ENCODE results near the gene OPRM1.
"Not testable (repeated sequence)": the region's sequence is repeated elsewhere in the genome, so short reads cannot be mapped to it uniquely, and the experiment has no call there.

Gene OPRM1

DNA sequence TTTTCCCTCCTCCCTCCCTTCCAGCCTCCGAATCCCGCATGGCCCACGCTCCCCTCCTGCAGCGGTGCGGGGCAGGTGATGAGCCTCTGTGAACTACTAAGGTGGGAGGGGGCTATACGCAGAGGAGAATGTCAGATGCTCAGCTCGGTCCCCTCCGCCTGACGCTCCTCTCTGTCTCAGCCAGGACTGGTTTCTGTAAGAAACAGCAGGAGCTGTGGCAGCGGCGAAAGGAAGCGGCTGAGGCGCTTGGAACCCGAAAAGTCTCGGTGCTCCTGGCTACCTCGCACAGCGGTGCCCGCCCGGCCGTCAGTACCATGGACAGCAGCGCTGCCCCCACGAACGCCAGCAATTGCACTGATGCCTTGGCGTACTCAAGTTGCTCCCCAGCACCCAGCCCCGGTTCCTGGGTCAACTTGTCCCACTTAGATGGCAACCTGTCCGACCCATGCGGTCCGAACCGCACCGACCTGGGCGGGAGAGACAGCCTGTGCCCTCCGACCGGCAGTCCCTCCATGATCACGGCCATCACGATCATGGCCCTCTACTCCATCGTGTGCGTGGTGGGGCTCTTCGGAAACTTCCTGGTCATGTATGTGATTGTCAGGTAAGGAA lies at the start of gene OPRM1:
Gene OPRM1 (plus strand): TSS at position 10 of the 612 bp plus-strand sequence. CDS start 305 bp downstream, at position 315.
- peak; percentile 11 to 41 for DNase-seq (ENCODE audit: low read depth in 2 of 2)

DNA sequence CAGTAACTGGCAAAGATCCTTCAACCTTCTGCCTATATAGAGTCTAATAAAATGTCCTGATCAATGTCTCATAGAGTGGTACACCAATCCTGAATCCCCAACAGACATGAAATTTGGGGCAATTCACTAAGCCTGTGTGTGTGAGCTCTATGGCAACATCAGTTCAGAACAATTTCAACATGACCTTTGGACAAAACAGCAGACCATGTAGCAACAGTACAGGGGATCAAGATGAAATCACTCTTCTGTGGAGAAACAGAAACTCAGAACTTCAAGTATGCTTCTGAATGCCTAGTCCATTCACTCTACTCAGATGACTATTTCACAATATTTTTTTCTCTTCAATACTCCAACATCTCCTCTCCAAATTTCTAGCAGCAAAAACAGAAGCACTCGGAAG lies 49.1 kb upstream of the OPRM1 start:
- no peak for DNase-seq (ENCODE audit: low read depth in 2 of 2)

DNA sequence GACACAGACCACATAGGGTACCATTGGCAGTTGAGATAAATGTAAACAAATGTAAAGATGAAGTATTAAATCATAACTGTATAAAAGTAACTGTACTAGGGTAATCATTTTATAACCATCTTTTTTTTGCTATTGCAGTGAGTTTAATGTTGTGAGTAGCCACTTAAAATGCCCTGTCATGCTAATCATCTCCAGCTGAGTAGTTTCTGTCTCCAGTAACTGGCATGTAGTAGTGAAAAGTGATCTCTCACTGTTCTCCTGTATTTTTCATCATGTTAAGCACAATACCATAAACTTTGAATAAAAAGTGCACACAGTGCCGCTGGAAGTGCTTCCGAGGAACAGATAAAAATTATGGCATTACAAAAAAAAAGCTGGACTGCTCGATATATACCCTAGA lies 45.0 kb upstream of the OPRM1 start:
- no peak for DNase-seq (ENCODE audit: low read depth in 2 of 2)

DNA sequence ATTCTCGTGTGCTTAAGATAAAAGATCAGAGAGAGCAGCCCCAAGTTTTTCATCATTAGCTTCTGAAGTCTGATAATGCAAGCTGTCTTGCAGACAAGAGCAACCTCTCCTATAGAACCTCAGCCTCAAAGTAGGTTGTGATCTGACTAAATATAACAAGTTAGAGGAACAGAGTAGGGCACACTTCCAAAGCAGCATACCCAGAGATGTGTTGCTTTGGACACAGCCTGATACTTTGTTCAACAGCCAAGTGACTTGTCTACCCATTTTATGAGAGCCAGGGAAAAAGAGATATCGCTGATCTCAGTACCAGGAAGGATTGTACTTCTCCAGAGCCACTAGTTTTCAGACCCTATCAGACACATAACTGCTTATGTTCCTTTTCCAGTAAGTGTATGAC lies 44.2 kb upstream of the OPRM1 start:
- no peak for DNase-seq (ENCODE audit: low read depth in 2 of 2)

DNA sequence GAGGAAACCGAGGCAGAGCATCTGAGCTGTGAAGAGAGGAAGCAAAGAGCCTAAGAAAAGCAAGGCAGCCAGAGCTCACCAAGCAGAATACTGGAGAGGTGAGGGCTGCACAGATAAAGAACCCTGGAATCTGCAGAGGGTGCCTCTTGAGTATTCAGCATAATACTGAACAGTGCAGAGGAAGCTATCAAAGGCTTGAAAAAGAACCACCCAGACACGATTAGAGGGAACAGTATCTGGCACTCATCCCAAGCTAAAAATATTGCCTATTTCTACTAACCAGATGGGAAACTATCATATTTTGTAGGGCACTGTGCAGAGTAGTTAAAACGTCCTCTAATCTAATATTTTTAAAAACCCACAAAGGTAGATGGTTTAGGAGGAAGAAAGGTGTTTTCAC lies 41.8 kb upstream of the OPRM1 start:
- no peak for DNase-seq (ENCODE audit: low read depth in 2 of 2)

DNA sequence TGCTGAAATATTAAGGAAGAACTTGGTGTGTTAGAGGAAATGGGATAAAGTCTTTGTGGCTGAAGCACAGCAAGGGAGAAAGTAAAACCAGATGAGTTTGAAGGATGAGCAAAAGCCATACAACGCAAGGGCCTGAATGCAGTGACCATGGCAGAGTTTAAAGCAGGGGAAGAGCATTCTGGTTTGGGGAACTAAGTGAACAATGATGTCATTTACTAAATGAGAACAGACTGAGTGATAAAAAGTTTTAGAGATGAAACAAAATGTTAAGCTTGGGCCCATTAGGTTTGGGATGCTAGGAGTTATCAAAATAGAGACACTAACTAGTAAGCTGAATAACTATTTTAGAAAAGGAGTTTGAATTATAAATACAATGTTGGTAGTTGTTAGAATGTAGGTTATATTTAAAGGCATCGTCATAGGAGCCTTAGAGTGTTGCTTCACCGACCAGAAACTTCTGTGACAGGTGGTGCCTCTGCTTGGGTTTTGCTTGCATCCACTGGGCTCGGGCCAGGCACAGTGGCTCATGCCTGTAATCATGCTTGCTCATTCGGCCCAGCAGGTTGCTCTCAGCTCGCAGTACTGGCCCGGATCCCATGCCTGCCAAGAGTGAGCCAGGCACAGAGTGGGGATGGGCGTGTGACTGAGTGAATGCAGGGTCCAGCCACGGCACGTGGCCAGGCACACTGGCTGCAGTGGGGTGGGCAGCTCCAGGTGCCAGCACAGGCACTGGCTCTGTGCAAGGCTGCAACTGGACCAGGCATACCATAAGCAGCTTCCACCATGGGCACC lies 37.4 kb upstream of the OPRM1 start:
- no peak for DNase-seq (ENCODE audit: low read depth in 2 of 2)

DNA sequence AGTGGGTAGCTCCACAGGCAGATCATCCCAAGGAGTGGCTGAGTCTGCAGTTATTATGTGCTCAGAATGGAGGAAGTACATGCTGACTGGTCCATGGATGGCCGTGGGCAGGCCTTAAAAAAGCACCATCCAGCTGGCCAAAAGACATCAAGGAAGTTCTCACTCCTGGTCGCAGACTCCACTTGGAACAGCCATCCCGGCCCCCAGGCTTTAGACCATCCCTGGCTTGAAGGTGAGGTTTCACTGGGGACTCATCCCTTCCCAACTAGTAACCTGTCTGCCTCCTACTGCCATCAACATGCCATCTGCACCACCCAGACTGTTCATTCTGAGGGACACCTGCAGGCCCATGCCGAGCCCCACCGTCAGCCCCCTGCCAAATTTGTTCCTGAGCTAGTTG lies 36.1 kb upstream of the OPRM1 start:
- DNase-seq (ENCODE audit: low read depth in 2 of 2) = no peak

DNA sequence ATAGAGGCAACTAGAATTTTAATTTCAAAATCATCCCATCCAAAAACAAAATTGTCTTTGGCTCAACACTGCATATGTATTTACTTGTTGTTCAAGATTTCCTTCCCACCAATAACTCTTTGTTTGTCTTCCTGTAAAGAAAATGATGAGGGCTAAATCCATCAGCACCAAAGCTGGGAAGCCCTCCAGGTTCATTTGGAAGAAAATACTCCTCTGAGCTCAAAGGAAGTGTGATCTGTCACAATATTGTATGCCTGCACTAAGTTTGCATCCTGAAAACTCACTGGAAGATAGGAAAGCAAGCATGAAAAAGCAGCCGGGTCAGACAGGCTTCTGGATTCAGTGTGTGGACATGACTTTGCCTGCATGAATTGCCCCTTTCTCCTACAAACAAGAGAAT lies 28.7 kb upstream of the OPRM1 start:
- DNase-seq (ENCODE audit: low read depth in 2 of 2) = no peak

DNA sequence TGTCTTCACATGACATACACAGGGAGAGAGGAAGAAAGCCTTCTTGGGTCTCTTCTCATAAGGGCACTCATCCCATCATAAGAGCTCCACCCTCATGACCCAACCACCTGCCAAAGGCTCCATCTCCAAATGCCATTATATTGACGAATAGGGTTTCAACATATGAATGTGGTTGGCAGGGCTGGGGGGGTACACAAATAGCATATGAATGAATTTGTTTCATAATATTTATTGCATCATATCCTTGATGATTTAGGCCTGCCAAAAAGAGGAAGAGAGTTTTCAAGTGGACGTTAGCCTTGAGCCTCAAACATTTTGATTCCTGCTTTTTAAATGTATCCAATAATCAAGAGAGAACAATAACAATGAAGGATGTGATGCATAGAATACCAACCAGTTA lies 26.2 kb upstream of the OPRM1 start:
- DNase-seq (ENCODE audit: low read depth in 2 of 2) = no peak

DNA sequence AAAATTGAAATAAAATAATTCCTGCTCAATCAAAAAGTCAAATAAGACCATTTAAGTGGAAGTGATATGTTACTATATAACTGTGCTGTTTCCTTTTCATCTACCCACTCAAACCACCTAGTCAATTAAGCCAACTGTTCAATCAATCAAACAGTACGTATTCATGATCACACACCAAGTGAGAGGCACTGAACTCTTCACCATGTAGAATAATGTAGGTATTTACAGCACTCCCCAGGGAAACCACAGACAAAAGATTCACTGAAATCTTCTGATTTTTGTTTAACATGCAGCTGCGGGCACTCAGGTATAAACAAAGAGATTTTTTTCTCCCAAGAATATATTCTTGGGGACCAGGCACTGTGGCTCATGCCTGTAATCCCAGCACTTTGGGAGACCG lies 21.3 kb upstream of the OPRM1 start:
- no peak for DNase-seq (ENCODE audit: low read depth in 2 of 2)

DNA sequence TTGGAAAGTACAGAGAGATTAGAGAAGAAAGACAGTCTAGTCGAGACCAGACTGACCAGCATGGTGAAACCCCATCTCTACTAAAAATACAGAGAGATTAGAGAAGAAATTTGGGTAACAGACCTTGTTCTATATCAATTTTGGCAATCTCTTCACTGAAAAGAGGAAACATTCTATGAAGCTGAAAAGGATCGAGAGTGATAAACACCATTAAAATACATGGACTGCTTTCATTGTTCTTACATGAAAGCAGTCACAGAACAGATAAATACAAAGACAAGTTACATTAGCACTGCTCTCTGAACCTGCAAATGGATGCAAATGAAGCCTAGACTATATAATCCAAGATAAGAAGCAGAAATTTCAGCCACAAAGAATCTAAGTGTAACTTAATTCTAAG lies 8.4 kb upstream of the OPRM1 start:
- DNase-seq (ENCODE audit: low read depth in 2 of 2) = no peak

DNA sequence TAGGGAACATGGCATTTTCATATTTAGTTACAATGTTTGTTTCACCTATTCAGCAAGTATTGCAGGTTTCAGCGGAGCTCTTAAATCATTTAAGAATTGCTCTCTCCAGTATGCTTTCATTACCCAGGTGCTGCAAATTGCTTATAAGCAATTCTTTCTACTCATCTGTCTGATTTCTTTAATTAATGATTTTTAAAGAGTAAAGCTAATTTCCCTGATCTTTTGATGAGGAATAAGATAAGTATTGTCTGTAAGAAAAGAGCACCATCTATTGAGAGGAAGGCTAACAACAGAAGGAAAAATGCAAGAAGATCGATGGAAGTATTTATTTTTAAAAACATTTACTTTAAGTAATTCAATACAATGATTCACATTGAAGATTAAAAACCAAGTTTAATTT lies 2.0 kb downstream of the OPRM1 start:
- DNase-seq (ENCODE audit: low read depth in 2 of 2) = no peak

DNA sequence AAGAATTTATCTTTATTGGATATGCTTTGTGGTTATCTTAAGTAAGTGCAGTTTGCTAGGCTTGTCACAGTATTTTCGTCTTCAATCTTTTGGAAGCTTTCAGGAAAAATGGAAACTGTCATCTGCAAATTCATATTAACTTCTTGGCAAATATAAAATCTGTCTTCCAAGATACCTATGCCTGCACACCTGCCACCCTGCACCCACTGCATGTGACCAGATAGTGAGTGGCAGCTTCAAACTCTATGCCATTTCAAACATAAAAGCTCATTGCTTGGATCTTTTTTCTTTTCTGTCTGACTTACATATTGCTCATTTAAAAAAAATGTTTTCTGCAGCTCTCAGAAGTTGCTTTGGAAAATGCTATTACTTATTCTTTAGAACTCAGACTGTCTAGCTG lies 14.1 kb downstream of the OPRM1 start:
- no peak for DNase-seq (ENCODE audit: low read depth in 2 of 2)

DNA sequence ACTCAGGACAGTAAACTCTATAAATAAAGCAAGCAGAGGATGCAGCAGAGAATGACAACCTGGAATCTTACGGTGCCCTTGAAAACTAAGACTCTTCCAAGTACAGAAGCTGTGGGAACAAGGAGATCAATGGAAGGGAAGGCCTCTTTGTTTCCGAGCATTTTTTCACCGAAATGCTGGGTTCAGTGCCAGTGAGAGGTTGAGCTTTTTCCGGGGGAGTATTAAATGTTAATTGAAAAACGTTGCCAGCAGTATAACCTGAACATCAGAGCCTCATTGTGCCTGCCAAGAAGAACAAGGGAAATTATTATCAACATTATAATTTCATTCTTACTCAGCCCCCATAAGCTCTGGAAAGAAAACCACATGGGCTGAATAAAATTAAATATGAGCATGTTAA lies 17.5 kb downstream of the OPRM1 start:
- no peak for DNase-seq (ENCODE audit: low read depth in 2 of 2)

DNA sequence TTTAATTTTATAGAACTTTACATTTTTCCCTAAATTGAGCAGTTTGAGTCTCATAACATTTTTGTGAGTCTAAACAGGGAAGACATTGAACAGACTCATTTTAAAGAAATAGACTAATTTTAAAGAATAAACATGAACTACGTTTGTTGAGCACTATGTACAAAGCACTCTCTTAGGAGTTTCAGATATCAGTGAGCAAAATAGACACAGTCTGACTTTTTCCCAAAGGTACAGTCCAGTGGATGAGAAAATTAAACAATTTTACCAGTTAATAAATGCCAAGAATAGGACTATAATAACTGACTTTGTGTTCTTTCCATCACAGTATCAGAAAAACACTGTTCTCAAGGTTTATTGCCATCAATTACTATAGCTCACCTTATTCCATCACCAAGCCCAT lies 18.1 kb downstream of the OPRM1 start:
- DNase-seq (ENCODE audit: low read depth in 2 of 2) = no peak

DNA sequence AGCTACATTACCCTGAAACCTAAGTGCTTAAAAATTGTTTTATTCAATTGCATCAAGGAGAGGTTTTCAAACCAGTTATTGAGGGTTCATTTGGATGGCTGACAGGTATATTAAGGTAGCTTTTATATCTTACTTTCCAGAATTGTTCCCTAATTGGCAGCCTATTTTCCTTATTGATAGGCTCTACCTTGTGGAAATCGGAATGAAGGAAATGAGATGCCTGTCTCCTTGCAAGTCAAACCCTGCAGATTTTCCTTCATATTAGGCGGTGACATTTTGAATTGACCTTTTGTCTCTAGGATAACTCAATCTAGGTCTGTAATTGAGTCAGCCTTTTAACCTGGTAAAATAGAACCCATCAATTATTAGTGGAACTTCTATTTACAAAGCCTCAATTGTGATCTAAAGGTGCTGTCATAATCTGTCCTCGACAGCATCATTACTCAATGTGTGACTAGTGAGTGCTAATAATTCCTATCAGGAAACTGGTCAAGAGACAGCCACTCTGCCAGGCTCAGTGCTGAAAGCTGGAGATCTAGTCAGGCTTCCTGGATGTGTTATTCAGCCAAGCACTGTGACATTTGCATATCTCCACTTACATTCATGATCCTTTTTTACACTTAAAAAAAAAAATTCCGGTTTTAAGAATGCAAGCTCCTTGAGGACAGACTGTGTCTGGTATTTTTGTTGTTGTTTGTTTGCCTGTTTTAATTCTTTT lies 20.1 kb downstream of the OPRM1 start:
- DNase-seq (ENCODE audit: low read depth in 2 of 2) = no peak

DNA sequence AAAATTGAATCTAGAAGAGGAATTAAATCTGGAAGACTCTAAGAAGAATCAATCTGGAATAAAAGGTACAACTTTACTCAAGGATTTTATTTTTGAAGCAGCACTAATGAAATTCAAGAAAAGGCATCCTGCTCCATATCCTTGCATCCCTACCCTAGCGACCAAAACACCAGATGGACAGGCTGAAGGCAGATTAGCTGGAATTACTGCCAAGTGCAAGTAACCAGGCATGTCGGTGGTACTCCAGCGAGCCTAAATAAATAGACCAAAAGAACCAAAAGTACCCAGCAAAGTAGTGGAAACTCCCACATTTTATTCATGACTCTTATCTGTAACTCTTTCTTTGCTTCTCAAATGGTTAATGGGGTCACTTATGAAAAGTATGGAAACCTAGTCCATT lies 21.0 kb downstream of the OPRM1 start:
- no peak for DNase-seq (ENCODE audit: low read depth in 2 of 2)

DNA sequence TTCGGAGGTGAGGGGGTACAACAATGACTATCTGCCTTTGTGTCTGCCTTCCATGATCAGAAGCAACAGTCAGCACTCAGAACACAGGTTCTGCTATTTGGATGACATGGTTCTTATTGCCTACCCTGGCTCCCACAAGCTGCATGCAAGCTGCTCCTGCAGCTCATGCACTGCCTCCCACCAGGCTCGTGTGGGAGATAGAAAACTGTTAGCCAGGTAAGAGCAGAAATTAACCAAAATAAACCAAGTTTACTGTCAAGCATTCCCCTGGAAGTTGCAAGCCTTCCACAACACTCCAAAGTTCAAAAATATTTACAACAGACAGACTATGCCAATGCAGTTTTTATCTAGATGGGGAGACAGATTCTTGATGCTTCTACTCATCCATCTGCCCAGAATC lies 31.0 kb downstream of the OPRM1 start:
- DNase-seq (ENCODE audit: low read depth in 2 of 2) = no peak

DNA sequence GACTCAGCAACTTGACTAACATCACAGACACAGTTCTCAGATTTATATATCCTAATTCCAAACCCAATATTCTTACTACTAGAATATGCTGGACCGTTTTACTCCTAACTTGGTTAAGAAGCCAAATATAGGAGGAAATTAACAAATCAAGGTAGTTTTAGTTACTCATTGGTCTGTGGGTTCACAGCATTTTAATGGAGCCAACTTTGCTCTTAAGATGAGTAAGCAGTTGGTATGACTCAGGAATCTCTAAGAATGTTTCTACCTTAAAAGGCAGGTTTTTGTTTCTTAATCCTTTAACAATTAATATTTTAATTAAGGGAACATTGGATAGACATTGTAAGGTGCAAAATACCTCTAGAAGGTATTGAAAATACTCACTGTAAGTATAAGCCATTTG lies 31.6 kb downstream of the OPRM1 start:
- DNase-seq (ENCODE audit: low read depth in 2 of 2) = no peak

DNA sequence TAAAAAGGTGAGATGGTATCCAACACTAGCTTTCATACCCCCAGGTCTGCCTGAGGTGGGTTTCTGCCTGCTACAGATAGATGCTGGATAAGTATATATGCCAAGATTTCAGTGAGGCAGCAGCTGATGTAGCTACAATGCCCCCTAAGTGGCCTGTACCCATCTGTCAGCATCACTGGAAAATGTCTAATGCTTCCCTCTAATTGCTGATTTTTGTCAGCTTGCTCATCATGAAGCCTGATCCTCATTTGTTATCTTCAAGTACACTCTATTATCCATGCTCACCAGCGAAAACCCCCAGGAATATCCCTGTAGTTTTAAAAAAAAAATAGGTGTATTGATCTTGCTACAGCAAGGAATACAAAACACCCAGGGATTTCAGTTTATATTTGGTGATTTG lies 32.2 kb downstream of the OPRM1 start:
- no peak for DNase-seq (ENCODE audit: low read depth in 2 of 2)

DNA sequence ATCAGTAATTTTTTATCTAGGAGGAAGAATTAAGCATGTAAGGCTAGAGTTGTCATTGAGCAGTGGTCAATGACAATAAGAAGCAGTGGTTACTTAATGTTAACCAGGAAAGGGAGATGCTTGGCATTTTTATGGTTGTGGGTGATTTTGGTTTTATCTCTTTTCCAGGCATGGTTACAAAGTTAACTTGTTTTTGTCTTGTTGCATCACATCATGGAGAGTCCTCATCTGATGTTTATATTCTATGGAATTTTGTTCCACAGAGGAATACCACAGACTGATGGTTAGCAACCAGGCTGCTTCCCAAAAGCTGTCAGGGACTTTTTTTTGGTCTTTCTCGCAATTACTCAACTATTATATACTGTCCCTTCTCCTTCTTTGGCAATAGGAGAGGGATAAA lies 32.7 kb downstream of the OPRM1 start:
- DNase-seq (ENCODE audit: low read depth in 2 of 2) = no peak

DNA sequence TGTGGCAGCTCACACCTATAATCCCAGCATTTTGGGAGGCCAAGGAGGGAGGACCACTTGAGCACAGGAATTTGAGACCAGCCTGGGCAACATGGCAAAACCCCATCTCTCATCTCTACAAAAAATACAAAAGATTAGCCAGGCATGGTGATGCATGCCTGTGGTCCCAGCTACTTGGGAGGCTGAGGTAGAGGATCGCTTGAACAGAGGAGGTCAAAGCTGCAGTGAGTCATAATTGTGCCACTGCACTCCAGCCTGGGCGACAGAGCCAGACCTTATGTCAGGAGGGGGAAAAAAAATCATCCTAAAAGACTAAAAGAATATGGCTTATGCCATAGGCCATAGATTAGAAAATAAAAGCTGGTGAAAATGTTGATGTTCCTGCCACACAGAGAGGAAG lies 39.6 kb downstream of the OPRM1 start:
- not testable (repeated sequence) for DNase-seq (ENCODE audit: low read depth in 2 of 2)
